ENCODE data around the gene PDCD6IP.
"Not testable (repeated sequence)": the region's sequence is repeated elsewhere in the genome, so short reads cannot be mapped to it uniquely, and the experiment has no call there.

Gene PDCD6IP

GRCh38 chr3:33795131-33795530 lies 3.3 kb upstream of the PDCD6IP start:
- DNase-seq: no peak

- no peak for DNase-seq
Observed at GRCh38 chr3:33795856-33796536, 2.4 kb upstream of the PDCD6IP start.

- DNase-seq: no peak
Observed at GRCh38 chr3:33798113-33798417, 365 bp upstream of the PDCD6IP start.

GRCh38 chr3:33799202-33799551 lies 747 bp downstream of the PDCD6IP start:
- no peak for DNase-seq

GRCh38 chr3:33803252-33803651 lies 4.8 kb downstream of the PDCD6IP start:
- no peak for DNase-seq

GRCh38 chr3:33803894-33804526 lies 5.6 kb downstream of the PDCD6IP start:
- no peak for DNase-seq

- DNase-seq: no peak
Observed at GRCh38 chr3:33807191-33807590, 8.8 kb downstream of the PDCD6IP start.

- no peak for DNase-seq
Observed at GRCh38 chr3:33808559-33808958, 10.1 kb downstream of the PDCD6IP start.

GRCh38 chr3:33810545-33810944 lies 12.1 kb downstream of the PDCD6IP start:
- no peak for DNase-seq

GRCh38 chr3:33821989-33822388 lies 23.6 kb downstream of the PDCD6IP start:
- DNase-seq: no peak

GRCh38 chr3:33823821-33824220 lies 25.4 kb downstream of the PDCD6IP start:
- no peak for DNase-seq

- DNase-seq: no peak
Observed at GRCh38 chr3:33825111-33825510, 26.7 kb downstream of the PDCD6IP start.

- DNase-seq: no peak
Observed at GRCh38 chr3:33826206-33826605, 27.8 kb downstream of the PDCD6IP start.

GRCh38 chr3:33826688-33827087 lies 28.3 kb downstream of the PDCD6IP start:
- DNase-seq: no peak

- DNase-seq: no peak
Observed at GRCh38 chr3:33829720-33830119, 31.3 kb downstream of the PDCD6IP start.

- DNase-seq: no peak
Observed at GRCh38 chr3:33831053-33831452, 32.6 kb downstream of the PDCD6IP start.

- DNase-seq: no peak
Observed at GRCh38 chr3:33833408-33834095, 35.1 kb downstream of the PDCD6IP start.

GRCh38 chr3:33834096-33834453 lies 35.6 kb downstream of the PDCD6IP start:
- DNase-seq: no peak

GRCh38 chr3:33837182-33837581 lies 38.8 kb downstream of the PDCD6IP start:
- DNase-seq: not testable (repeated sequence)

- no peak for DNase-seq
Observed at GRCh38 chr3:33839283-33839682, 40.9 kb downstream of the PDCD6IP start.

GRCh38 chr3:33840179-33840578 lies 41.7 kb downstream of the PDCD6IP start:
- no peak for DNase-seq

GRCh38 chr3:33848624-33849347 lies 50.4 kb downstream of the PDCD6IP start:
- peak; percentile 3 for DNase-seq

GRCh38 chr3:33850599-33850998 lies 52.2 kb downstream of the PDCD6IP start:
- DNase-seq: not testable (repeated sequence)

- DNase-seq: not testable (repeated sequence)
Observed at GRCh38 chr3:33855407-33855806, 57.0 kb downstream of the PDCD6IP start.

Data from CD4-positive, alpha-beta T cell treated with Interleukin-10 for 1 hour (primary cell).